ENCODE data around the gene NLRP3.

The NLRP3 gene

DNA sequence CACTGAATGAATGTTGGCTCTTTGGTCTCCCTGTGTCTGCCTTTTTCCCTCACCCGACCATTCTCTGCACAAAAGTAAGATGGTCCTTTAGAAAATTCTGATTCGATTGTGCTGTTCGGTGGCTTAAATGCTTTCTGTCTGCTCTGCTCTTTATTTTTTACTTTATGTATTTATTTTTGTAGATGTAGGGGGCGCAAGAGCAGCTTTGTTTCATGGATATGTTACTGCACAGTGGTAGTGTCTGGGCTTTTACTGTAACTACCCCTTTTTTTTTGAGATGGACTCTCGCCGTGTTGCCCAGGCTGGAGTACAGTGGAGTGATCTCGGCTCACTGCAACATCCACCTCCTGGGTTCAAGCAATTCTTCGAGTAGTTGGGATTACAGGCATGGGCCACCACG lies 15.7 kb downstream of the NLRP3 start:
- TF ChIP-seq, protein P1, sequence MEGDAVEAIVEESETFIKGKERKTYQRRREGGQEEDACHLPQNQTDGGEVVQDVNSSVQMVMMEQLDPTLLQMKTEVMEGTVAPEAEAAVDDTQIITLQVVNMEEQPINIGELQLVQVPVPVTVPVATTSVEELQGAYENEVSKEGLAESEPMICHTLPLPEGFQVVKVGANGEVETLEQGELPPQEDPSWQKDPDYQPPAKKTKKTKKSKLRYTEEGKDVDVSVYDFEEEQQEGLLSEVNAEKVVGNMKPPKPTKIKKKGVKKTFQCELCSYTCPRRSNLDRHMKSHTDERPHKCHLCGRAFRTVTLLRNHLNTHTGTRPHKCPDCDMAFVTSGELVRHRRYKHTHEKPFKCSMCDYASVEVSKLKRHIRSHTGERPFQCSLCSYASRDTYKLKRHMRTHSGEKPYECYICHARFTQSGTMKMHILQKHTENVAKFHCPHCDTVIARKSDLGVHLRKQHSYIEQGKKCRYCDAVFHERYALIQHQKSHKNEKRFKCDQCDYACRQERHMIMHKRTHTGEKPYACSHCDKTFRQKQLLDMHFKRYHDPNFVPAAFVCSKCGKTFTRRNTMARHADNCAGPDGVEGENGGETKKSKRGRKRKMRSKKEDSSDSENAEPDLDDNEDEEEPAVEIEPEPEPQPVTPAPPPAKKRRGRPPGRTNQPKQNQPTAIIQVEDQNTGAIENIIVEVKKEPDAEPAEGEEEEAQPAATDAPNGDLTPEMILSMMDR (conservative IDR thresholded peaks at IDR 0.05; ENCODE audit: low read depth, low read length): no peak
- no peak overlapping the region for H3K4me3 ChIP-seq (ENCODE audit: low read length)
- DNase-seq (ENCODE audit: low read depth): no peak

DNA sequence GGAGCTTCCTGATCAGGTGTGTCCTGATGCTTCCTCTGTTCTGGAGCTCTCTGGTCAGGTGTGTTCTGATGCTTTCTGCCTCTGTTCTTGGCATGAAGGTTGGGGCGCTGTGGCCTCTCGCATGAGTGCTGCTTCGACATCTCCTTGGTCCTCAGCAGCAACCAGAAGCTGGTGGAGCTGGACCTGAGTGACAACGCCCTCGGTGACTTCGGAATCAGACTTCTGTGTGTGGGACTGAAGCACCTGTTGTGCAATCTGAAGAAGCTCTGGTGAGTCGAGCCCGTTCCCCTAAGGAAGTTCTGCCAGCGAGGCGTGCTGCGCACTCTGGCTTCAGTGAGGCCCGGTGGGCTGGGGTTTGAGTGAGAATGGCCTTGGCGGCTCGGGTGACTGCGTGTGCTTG lies 18.0 kb downstream of the NLRP3 start:
- TF ChIP-seq, protein P1 (conservative IDR thresholded peaks at IDR 0.05; ENCODE audit: low read depth, low read length): no peak
- no peak for DNase-seq (ENCODE audit: low read depth)
- no peak overlapping the region for H3K4me3 ChIP-seq (ENCODE audit: low read length)

DNA sequence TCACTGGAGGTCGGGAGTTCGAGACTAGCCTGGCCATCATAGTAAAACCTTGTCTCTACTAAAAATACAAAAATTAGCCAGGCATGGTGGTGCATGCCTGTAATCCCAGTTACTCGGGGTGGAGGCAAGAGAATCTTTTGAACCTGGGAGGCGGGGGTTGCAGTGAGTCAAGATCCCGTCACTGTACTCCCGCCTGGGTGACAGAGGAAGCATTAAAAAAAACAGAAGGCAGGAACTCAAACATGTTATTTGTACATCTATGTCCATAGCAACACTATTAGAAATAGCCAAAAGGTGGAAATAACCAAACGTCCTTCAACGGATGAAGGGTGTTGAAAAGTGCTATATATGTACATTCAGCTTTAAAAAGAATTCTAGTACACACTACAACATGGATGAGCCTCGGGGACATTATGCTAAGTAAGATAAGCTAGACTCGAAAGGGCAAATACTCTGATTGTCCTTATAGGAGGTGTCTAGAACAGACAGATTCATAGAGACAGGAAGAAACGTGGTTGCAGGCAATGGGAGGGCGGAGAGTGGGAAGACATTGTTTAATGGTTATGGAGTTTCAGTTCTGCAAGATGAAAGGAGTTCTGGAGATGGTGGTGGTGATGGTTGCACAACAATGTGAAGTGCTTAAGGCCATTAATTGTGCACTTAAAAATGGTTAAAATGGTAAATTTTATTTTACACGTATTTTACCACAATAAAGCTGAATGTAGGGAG lies 19.2 kb downstream of the NLRP3 start:
- DNase-seq (ENCODE audit: low read depth): no peak
- TF ChIP-seq, protein P1 (conservative IDR thresholded peaks at IDR 0.05; ENCODE audit: low read depth, low read length): no peak
- no peak overlapping the region for H3K4me3 ChIP-seq (ENCODE audit: low read length)

DNA sequence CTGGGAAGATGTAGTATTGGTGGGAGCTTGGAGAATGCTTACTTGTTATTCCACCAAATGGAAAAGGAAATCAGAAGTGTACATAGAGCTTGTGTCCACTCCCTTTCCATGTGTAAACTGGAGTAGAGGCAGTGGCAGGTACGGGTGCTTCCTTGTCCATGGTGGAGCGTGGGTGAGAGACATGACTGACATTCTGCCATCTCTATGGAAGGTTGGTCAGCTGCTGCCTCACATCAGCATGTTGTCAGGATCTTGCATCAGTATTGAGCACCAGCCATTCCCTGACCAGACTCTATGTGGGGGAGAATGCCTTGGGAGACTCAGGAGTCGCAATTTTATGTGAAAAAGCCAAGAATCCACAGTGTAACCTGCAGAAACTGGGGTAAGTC lies 19.8 kb downstream of the NLRP3 start:
- TF ChIP-seq, protein P1 (conservative IDR thresholded peaks at IDR 0.05; ENCODE audit: low read depth, low read length): no peak
- DNase-seq (ENCODE audit: low read depth): no peak
- H3K4me3 ChIP-seq (ENCODE audit: low read length): no peak overlapping the region

DNA sequence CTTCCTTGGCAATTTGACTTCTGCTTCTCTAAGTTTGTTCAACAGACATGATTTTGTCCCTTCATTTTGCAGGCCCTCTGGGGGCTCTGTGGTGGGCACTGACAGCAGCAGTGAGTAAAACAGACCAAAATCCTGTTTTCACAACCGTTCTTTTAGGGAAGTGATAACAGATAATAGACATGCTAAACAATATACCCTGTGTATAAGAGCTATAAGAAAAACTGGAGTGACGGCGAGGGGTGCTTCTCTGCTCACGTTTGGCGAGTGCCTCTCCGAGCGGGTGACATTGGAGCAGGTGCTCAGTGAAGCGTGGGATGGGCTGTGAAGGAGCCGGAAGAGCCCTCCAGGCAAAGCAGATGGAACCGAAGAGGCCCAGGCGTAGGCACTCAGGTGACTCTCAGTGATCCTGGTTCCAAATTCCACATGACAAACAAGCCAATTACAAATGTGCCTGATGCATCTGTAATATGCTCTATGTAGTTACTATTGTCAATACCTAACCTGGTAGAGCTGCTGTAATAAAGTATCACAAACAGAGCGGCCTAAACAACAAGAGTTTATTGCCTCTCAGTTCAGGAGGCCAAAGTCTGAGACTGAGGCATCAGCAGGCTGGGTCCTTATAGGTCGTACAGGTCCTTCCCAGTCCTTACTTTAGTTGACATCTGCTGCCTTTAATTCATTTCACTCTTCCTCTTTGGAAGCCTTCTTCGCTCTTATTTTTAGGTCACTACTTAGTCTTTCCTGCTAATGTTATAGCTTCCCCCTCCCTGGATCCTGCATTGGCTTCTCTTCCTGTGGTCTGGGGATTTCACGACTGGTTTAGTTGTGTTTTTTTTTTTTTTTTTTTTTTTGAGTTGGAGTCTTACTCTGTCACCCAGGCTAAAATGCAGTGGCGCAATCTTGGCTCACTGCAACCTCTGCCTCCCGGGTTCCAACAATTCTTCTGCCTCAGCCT lies 21.9 kb downstream of the NLRP3 start:
- no peak for DNase-seq (ENCODE audit: low read depth)
- no peak overlapping the region for H3K4me3 ChIP-seq (ENCODE audit: low read length)
- TF ChIP-seq, protein P1 (conservative IDR thresholded peaks at IDR 0.05; ENCODE audit: low read depth, low read length): no peak

DNA sequence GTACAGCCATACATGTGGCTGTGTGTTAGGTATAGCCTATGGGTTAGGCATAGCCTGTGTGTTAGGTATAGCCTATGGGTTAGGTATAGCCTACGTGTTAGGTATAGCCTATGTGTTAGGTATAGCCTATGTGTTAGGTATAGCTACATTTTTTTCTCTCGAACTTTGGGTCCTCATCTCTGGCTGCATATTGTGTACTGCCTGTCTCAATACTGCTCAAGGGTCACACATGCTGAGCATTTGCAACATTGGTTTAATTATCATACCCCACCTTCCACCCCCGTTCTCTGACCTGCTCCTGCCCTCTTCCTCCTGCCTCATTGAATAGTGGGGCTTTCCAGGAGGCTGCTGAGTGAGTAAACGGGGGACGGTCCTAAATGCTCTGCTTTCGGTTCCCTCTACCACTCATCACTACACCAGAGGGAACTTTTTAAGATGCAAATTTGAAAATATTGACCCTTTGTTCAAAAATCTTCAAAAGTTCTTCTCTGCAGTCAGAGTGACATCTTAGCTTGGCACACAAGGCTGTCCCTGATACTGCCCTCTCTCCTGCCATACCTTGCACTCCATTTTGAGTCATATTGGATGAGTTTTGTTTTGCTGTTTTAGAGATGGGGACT lies 24.1 kb downstream of the NLRP3 start:
- DNase-seq (ENCODE audit: low read depth): no peak
- TF ChIP-seq, protein P1 (conservative IDR thresholded peaks at IDR 0.05; ENCODE audit: low read depth, low read length): no peak
- no peak overlapping the region for H3K4me3 ChIP-seq (ENCODE audit: low read length)

All from retinal pigment epithelial cell (primary cell).